ENCODE measurements around the gene SPIRE2.

- TF ChIP-seq CTCF (IDR thresholded peaks at IDR 0.05) (no peak), POLR2A (IDR thresholded peaks at IDR 0.05) (no peak)
These were observed 5.0 kb upstream of the SPIRE2 start for GRCh38 chr16:89823087-89823823.
